Hematopoietic multipotent progenitor cell treated with erythropoietin and hydrocortisone succinate and interleukin-3 and kit ligand, for 17 days (in vitro differentiated cells): ENCODE results near the gene AKAP7.
"Not testable (repeated sequence)": the region's sequence is repeated elsewhere in the genome, so short reads cannot be mapped to it uniquely, and the experiment has no call there.

ENCODE experiments used
- DNase-seq: peaks from one replicate; pipeline ENCODE4 v3.0.0-alpha.2; 2015; ENCODE audit warnings: low spot score

Gene AKAP7

GRCh38 chr6:131135244-131136020 lies at the start of gene AKAP7:
TSS of gene AKAP7 (plus strand) at chr6:131135467. CDS start at chr6:131135764, 297 bp downstream.
- DNase-seq: no peak

GRCh38 chr6:131090339-131090738 lies 44.9 kb upstream of the AKAP7 start:
- DNase-seq: not testable (repeated sequence)

DNA sequence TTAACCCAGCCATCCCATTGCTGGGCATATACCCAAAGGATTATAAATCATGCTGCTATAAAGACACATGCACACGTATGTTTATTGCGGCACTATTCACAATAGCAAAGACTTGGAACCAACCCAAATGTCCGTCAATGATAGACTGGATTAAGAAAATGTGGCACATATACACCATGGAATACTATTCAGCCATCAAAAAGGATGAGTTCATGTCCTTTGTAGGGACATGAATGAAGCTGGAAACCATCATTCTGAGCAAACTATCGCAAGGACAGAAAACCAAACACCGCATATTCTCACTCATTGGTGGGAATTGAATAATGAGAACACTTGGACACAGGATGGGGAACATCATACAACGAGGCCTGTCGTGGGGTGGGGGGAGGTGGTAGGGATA lies 43.3 kb upstream of the AKAP7 start:
- DNase-seq: not testable (repeated sequence)

DNA sequence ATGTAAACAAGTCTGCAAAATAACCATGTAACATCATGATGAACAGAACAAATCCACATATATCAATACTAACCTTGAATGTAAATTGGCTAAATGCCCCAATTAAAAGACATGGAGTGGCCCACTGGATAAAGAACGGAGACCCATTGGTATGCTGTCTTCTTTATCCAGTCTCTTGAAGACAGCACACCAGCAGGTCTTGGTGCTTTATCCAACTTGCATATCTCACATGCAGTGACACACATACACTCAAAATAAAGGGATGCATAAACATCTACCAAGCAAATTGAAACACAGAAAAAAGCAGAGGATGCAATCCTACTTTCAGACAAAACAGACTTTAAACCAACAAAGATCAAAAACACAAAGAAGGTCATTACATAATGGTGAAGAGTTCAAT lies 41.9 kb upstream of the AKAP7 start:
- DNase-seq: no peak

GRCh38 chr6:131096786-131097185 lies 38.5 kb upstream of the AKAP7 start:
- DNase-seq: no peak

DNA sequence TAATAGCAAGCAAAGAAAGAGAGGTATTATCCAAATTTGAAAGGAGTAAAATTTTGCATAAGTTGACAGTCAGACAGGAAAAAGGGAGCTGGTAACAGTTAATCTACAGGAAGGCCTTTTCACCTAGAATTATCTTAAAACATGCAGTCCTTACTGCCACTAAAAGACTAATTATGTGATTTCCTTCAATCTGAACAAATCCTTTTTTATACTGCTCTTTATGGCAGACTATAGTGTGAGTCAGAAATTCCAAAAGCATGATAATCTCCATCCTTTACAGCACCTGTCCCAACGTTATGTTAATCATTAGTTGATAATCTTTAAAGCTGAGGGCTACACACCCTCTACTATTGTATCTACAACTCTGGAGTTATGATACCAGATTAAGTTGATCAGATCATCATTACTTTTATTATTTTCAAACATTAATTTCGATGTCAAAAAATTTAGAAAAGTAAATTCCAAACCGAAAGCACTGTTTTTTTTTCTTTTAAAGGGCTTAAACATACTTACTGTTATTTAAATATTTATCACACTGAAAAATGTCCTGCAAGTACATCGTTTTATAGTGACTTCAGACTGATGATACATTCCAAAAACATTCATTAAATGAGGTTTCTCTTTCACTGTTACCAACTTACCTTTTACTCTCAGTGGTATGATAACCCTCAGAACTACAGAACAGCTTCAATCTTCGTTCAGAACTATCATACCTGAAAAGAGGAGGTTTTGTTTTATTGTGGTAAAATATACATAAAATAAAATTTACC lies 33.2 kb upstream of the AKAP7 start:
- DNase-seq: no peak

DNA sequence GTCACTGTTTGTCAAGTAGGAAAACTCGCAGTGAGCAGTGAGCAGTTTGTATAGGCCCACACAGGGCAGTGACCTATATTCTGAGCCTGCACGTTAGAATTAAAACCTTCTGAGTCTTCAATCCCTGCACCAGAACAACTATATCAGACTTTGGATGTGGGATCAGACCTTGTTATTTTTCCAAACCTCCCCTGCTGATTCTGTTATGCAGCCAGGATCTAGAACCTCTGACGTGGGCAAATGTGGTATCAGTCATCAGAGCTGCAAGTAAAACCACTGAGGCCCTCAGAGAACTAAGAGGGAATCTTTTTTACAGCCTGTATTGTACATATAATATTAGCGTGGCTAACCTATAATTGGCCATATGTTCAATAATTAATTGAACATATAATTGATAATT lies 32.0 kb upstream of the AKAP7 start:
- no peak for DNase-seq

- DNase-seq: no peak
These were observed 31.4 kb upstream of the AKAP7 start for GRCh38 chr6:131103901-131104300.

GRCh38 chr6:131107151-131107550 lies 28.1 kb upstream of the AKAP7 start:
- no peak for DNase-seq

DNA sequence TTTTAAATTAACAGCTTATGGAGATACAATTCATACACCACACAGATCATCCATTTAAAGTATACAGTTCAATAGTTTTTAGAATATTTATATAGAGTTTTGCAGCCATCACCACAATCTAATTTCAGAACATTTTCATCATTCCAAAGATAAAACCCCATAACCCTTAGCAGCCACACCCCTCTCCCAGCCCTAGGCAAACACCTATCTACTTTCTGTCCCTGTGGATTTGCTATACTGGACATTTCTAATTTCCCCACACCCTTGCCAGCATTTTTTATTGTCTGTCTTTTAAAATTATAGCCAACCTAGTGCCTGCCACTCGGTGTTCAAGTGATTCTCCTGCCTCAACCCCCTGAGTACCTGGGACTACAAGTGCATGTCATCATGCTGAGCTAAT lies 23.0 kb upstream of the AKAP7 start:
- DNase-seq: no peak

DNA sequence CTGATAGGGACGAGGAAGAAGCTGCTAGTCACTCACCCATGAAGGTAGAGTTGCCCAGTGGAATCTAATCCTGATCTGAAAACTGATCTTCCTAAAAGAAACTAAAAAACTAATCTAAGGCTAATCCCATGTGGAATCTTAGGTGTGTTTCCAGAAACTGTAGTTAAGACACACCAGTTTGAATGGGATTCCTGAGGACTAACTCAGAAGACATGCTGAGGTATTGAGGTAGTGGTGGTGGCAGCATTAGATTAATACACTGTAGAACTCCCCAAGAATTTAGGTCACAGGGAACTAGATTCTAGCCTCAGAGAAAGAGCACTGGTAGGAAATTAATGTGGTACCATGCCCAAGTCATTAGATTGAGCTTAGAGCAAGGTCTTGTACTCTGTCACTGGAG lies 19.6 kb upstream of the AKAP7 start:
- DNase-seq: no peak

GRCh38 chr6:131116321-131116720 lies 18.9 kb upstream of the AKAP7 start:
- no peak for DNase-seq

GRCh38 chr6:131116755-131117360 lies 18.4 kb upstream of the AKAP7 start:
- peak; percentile 19 for DNase-seq

GRCh38 chr6:131117878-131118277 lies 17.4 kb upstream of the AKAP7 start:
- DNase-seq: no peak

- no peak for DNase-seq
These were observed 13.3 kb upstream of the AKAP7 start for GRCh38 chr6:131122007-131122406.

DNA sequence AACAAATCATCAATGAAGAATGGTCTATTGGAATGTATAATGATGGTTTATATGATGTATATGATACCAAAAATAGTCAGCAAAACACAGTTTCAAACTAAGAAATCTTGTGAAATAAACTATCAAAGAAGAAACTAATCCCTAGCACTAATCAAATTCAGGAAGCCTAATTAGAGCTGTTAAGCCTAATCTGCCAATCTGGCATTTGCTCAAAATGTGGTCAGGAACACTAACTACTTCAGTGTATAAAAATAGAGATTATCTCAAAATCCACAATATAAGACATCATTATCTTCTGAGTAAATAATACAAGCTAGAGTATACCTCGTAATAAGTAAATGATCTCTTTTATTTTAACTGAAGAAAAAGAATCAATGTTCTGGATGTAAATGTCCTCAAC lies 12.8 kb upstream of the AKAP7 start:
- no peak for DNase-seq

- DNase-seq: no peak
These were observed 10.8 kb upstream of the AKAP7 start for GRCh38 chr6:131124336-131125071.

- DNase-seq: no peak
These were observed 9.8 kb upstream of the AKAP7 start for GRCh38 chr6:131125431-131125830.

DNA sequence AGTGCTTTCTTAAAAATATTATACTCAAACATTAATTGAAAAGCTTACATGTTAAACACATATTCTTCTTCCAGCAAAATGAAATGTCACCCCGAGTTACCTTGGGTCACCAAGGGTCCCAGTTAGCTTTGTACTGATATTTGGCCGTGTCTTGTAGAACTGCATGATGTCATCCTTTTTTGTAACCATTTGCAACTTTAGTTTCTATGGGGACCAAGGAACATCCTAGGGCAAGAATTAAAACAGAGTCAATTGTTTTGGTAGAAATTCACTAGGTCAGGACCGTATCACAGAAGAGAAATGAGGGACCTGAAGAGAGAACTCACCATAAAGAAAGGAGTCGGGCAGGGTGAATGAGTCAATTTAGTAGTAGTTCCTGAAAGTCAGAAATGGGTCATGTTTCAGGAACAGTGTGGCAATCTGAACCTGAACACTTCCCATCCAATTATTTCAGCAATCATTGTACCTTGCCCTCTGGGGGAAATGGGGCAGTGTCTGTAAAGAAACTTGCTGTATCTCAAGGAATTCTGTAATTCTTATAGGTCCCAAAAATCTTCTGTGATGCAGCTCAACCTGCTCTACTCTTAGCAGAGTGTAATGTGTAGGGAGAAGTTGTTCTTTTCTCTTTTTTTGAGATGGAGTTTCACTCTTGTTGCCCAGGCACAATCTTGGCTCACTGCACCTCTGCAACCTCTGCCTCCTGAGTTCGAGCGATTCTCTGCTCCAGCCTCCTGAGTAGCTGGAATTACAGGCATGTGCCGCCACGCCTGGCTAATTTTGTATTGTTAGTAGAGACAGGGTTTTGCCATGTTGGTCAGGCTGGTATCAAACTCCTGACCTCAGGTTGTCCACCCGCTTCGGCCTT lies 5.3 kb upstream of the AKAP7 start:
- no peak for DNase-seq

- DNase-seq: no peak
These were observed 4.7 kb upstream of the AKAP7 start for GRCh38 chr6:131130554-131130940.

- DNase-seq: no peak
These were observed 2.9 kb upstream of the AKAP7 start for GRCh38 chr6:131132360-131132759.
